ENCODE data around the gene SLC22A4. TPM values are rescaled to one million over a fixed set of nuclear protein-coding genes. Genes with fewer than 3 reads are reported as not detected.

The SLC22A4 gene
- total RNA-seq, 1 donor from 2014 or later, result 8.5 TPM

DNA sequence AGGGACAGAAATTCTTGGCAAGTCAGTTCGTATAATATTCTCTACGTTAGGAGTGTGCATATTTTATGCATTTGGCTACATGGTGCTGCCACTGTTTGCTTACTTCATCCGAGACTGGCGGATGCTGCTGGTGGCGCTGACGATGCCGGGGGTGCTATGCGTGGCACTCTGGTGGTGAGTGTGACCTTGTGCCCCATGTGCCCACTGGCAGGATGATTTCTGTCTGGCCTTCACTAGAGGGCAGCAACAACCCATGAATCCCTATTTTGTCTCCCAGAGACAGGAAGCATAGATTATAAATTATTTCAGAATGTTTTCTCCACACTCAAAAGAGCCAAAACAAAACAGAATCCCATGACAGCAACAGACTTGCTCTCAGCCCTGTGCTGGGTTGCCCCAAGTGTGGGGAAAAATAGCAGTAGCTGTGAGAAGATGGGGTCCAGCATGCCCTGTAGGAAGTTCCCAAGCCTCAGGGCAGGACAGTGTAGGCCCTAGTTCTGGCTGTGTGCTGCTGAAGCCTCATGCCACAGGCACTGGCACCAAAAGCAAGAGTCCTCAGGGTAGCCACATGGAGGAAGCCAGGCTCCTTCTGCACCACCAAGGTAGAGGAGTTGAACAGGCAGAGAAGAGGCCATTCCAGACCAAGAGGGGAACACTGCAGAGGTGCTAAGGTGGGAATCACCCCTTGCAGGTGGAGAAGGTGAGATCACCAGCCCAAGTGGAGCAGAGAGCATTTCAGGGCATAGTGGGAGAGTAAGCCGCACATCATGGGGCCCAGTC, 91.3 kb downstream of the SLC22A4 start:
- Histone ChIP-seq H3K9me3 (no peaks in the 10 kb centered on the region), H3K4me3 (no peak overlapping the region), H3K27me3 (ENCODE audit: low read depth) (no peaks in the 10 kb centered on the region), H3K4me1 (peaks cover 52% of the 10 kb centered on the region), H3K27ac (peak overlapping the region; percentile 68), H3K36me3 (peaks cover 15% of the 10 kb centered on the region)
- DNase-seq, result no peak
- TF ChIP-seq, protein P1, sequence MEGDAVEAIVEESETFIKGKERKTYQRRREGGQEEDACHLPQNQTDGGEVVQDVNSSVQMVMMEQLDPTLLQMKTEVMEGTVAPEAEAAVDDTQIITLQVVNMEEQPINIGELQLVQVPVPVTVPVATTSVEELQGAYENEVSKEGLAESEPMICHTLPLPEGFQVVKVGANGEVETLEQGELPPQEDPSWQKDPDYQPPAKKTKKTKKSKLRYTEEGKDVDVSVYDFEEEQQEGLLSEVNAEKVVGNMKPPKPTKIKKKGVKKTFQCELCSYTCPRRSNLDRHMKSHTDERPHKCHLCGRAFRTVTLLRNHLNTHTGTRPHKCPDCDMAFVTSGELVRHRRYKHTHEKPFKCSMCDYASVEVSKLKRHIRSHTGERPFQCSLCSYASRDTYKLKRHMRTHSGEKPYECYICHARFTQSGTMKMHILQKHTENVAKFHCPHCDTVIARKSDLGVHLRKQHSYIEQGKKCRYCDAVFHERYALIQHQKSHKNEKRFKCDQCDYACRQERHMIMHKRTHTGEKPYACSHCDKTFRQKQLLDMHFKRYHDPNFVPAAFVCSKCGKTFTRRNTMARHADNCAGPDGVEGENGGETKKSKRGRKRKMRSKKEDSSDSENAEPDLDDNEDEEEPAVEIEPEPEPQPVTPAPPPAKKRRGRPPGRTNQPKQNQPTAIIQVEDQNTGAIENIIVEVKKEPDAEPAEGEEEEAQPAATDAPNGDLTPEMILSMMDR (IDR thresholded peaks at IDR 0.05), result peak; percentile 76
- intact Hi-C loops (cut with DNase I), result loop anchor here (5.0 kb wide), 1 partner anchor 117 kb away; no protein-coding TSS in a partner anchor
- ATAC-seq, result peak; percentile 58 to 70

DNA sequence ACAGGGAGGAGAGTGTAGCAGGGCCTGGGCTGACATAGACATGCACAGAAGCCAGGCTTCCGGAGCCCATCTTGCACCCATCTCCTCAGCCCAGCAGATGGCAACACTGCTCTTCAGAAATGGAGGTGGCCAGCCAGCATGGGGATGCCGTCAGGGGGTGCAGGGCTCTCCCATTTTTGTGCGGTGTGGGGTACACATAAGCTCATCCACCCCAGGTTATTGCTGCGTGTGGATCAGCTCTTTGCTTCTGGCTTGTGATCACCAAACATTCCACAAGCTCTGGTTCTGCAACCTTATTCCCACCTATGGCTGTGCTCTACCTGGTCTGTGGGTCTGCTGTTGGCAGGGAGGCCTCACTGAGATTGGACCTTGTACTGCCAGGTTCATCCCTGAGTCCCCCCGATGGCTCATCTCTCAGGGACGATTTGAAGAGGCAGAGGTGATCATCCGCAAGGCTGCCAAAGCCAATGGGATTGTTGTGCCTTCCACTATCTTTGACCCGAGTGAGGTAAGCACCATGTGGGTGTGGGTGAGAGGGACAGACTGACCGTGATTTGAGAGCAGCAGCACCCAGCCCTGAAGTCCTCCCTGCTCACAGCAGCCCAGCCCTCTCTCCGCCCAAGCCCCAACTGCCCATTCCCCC, 92.6 kb downstream of the SLC22A4 start:
- intact Hi-C loops (cut with DNase I), result loop anchor here (5.0 kb wide), 1 partner anchor 116 kb away; no protein-coding TSS in a partner anchor
- Histone ChIP-seq H3K27me3 (ENCODE audit: low read depth) (no peaks in the 10 kb centered on the region), H3K27ac (peak overlapping the region; percentile 84), H3K36me3 (peaks cover 21% of the 10 kb centered on the region), H3K9me3 (no peaks in the 10 kb centered on the region), H3K4me3 (no peak overlapping the region), H3K4me1 (peaks cover 52% of the 10 kb centered on the region)
- peak; percentile 90 to 92 for ATAC-seq
- TF ChIP-seq, protein P1 (IDR thresholded peaks at IDR 0.05), result peak; percentile 87
- peak; percentile 83 for DNase-seq

DNA sequence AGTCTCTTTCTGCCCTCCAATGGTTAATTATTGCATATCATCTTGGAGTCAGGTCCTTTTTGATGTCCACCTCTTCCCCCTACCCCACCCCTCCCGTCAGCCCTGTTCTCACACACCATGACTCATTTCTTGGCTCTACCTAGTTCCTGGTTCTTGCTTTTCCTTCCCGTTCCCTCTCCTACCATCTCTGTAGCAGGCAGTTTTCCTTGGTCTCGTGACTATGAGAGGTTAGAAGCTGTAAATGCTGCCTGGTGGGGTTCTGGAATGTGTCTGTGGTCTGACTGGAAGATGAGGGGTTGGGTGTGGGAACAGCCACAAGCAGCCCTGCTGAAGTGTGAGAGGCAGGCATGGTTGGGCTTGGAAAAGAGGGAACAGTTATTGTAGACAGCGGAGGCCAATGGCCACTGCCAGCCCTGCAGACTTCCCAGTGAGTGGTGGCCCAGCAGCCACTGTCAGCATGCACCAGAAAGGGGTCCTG, 93.5 kb downstream of the SLC22A4 start:
- peaks cover 52% of the 10 kb centered on the region for H3K4me1 ChIP-seq
- intact Hi-C loops (cut with DNase I), result loop anchor here (5.0 kb wide), 1 partner anchor 115 kb away; no protein-coding TSS in a partner anchor
- peak; percentile 88 to 93 for ATAC-seq

DNA sequence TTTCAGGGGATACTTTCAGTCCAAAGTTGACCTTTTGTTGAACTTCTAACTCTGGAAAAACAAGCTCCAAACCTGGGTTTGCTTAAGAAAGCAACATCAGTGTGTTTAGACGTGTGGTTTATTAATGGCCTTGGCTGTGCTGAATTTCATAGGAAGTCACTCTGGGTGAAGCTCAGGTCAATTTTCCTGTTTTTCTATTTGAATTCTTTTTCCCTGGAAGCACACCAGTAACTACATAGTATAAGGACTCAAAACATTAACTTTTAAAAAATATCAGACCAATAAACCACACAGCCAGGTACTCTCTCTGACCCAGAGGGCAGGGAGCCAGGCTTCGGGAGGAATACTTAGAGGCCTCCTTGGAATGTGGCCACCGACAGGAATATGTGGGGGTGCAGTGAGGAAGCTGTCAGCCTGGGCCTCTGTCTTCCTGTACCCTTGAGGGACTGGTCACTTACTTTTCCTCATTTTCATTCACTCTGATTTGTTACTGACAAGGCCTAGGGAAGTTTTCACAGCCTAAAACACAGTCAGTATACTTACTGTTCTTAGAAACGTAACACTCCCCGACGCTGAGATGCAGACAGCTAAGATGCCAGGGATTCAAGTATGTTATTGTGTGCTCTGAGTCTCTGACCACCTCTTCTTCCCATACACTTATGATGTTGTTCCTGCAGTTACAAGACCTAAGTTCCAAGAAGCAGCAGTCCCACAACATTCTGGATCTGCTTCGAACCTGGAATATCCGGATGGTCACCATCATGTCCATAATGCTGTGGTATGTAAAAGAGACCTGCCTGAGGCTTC, 94.3 kb downstream of the SLC22A4 start:
- TF ChIP-seq, protein P1 (IDR thresholded peaks at IDR 0.05), result no peak
- Histone ChIP-seq H3K4me1 (peaks cover 52% of the 10 kb centered on the region), H3K4me3 (peak overlapping the region; percentile 20), H3K27me3 (ENCODE audit: low read depth) (no peaks in the 10 kb centered on the region), H3K27ac (peak overlapping the region; percentile 84), H3K9me3 (no peaks in the 10 kb centered on the region), H3K36me3 (peaks cover 31% of the 10 kb centered on the region)
- no peak for DNase-seq
- ATAC-seq, result peak in 1 of 2 donors; percentile 22
- intact Hi-C loops (cut with DNase I), result loop anchor here (5.0 kb wide), 1 partner anchor 114 kb away; no protein-coding TSS in a partner anchor

More for the DNA sequence above, 93.5 kb downstream of the SLC22A4 start:
- DNase-seq, result peak; percentile 65
- Histone ChIP-seq H3K9me3 (no peaks in the 10 kb centered on the region), H3K36me3 (peaks cover 28% of the 10 kb centered on the region), H3K27me3 (ENCODE audit: low read depth) (no peaks in the 10 kb centered on the region), H3K27ac (peak overlapping the region; percentile 84), H3K4me3 (peak overlapping the region; percentile 20)
- TF ChIP-seq, protein P1 (IDR thresholded peaks at IDR 0.05), result peak; percentile 11

DNA sequence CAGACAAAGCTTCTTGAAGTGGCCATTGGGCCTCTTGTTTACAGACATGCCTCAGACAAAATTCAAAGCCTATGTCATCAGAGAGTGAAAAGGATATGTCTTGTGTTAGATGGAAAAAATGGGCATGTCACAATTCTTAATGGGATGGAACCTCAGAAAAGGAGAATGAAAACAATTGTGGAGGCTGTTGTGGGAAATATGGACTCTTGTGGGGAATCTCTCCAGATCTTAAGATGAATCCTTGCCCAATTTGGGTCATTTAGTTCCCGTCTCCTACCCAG, 94.8 kb downstream of the SLC22A4 start:
- H3K36me3 ChIP-seq, result peaks cover 36% of the 10 kb centered on the region
- DNase-seq, result no peak
- intact Hi-C loops (cut with DNase I), result loop anchor here (5.0 kb wide), 1 partner anchor 113 kb away; no protein-coding TSS in a partner anchor
- H3K27ac ChIP-seq, result peak overlapping the region; percentile 84
- no peaks in the 10 kb centered on the region for H3K9me3 ChIP-seq
- H3K4me3 ChIP-seq, result no peak overlapping the region
- ATAC-seq, result no peak
- TF ChIP-seq, protein P1 (IDR thresholded peaks at IDR 0.05), result no peak
- no peaks in the 10 kb centered on the region for H3K27me3 ChIP-seq (ENCODE audit: low read depth)
- peaks cover 52% of the 10 kb centered on the region for H3K4me1 ChIP-seq
